ENCODE measurements around the gene CDK2.
A peak's percentile ranks its signal among the peaks of the same experiment; 100 is the strongest.
"Not testable (repeated sequence)": the region's sequence is repeated elsewhere in the genome, so short reads cannot be mapped to it uniquely, and the experiment has no call there.

CDK2 gene

DNA sequence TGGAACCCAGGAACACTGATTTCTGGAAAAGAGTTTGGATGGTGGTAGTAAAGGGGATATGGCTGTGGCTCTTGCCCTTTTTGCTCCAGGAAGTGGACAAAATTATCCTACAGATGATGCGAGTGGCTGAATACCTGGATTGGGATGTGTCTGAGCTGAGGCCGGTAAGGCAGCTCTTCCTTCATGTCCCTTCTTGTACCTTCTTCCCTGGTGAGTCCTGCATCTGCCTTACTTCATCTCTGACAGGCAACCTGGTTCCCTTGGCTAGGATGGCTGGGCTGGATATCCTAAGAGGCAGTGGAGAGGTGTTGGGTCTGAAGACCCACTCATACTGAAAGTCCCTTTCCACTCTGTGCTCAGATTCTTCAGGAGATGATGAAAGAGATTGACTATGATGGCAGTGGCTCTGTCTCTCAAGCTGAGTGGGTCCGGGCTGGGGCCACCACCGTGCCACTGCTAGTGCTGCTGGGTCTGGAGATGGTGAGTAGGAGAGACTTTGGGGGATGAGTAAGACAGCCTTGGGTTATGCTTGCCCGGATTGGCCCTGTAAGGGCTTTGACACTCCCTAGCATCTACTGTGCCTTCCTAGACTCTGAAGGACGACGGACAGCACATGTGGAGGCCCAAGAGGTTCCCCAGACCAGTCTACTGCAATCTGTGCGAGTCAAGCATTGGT is 27.7 kb upstream of the CDK2 start:
- no peak for DNase-seq

DNA sequence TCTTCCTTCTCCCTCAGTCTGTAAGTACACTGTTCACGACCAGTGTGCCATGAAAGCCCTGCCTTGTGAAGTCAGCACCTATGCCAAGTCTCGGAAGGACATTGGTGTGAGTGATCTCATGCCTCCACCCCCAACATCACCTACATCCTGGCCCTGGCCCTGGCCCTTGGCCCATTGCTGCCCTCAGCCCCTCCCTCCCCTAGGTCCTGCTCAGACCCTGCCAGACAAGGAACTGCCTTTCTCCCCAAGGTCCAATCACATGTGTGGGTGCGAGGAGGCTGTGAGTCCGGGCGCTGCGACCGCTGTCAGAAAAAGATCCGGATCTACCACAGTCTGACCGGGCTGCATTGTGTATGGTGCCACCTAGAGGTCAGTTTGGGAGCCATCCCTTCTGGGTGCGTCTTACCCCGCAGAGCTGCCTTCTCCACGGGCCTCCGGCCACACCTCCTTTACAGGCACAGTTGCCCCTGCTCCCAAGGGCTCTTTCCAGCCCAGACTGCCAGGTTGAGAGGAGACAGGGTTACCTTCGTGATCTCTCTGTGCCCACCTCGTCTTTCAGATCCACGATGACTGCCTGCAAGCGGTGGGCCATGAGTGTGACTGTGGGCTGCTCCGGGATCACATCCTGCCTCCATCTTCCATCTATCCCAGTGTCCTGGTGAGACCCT is 26.4 kb upstream of the CDK2 start:
- peak; percentile 74 for DNase-seq

DNA sequence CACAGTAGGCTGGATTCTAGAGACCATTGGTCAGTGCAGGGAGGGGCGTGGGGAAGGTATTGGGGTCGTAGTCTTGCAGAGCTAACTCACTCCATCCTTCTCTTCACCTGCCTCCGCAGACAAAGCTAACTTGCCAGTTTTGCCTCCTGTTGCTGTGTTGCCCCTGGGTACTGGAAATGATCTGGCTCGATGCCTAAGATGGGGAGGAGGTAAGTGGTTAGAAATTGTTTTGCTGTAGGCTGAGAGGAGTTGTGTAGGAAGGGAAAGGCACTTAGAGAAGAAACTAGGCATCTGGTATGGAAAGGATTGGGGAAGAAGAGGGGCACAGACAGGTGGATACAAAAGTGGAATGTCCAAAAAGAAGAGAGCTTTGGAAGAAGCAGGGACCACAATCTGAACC is 24.6 kb upstream of the CDK2 start:
- no peak for DNase-seq

DNA sequence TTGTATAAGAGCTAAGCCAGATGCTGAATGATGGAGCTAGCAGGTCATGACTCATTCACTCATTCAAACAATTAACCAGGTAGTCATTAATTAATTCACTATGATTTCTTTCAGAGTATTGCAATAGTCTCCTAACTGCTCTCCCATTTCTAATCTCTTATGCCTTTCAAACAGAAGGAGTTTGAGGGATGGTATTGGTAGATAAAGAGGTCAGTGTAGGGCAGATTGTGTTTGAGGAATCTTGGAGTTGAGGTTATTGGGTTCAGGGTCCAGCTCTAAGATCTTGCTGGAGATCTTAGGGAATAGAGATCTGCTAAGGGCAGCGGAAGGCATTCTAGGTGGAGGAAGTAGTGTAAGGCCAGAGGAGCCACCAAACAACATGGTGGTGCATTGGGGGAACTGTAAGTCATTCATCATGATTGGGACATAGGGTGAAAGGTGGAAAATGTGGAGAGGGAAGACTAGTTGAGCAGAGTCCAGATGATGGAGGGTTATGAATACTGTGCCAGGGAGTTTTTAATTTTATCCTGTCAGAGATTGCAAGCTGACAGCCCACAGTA is 24.0 kb upstream of the CDK2 start:
- DNase-seq, result no peak

DNA sequence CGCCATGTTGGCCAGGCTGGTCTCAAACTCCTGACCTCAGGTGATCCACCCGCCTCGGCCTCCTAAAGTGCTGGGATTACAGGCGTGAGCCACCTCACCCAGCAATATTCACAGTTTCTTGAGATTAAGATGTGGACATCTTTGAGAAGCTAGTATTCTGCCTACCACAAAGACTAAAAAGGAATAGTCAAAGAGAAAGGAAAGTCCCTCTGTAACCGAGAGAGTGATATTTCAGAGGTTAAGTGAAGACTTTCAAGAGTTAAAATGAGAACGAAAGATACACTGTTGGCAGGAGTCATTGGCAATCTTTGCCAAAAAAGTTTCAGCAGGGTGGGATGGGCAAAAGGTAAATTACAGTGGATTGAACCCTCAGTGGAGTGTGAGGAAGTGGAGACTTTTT is 20.1 kb upstream of the CDK2 start:
- DNase-seq, result no peak

DNA sequence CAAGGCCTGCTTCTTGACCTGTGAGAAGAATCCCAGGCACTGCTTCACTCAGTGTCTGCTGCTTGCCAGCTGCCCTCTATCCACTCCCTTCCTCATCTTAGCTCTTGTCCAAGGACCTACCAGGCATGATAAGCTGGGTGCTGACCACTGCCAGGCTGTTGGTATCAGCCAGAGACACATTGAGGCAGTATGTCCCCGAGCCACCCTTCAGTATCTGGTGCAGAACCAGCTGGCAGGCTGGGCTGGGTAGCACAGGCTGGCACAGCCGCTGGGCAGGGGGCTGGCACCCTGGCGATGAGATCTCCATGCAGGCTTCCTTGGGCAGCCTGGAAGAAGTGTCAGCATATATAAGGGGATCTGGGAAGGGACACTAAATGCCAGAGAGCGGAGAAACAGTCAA is 11.3 kb upstream of the CDK2 start:
- no peak for DNase-seq

DNA sequence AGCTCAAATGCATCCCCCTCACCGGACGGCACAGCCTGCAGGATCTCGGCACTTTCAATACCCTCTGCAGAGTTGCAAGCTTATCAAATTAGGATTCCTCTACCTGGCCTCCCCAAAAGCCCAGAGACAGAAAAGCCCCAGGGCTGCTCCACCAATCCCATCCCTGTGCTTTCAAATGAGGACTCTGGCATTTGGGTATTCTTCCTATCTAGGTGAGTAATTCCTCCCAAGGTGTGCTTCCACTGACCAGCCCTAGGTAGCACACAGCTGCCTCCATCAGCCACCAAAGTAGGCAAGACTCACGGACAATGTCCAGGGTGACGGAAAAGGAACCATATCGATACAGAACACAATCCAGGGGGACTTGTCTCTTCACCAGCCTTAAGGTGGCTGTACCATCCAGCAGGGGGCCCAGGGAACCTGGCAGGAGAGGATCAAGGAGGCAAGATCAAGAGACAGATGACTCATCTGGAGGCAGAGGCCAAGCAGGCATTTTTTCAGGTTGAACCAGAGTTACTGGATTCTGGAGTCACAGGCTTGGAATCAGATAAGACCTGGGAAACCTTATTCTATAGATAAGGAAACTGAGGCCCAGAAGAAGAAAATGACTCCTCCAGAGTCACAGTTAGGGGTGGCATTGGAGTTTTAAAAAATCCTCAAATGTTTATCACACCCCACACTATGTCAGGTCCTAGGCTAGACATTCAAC is 10.7 kb upstream of the CDK2 start:
- no peak for DNase-seq

DNA sequence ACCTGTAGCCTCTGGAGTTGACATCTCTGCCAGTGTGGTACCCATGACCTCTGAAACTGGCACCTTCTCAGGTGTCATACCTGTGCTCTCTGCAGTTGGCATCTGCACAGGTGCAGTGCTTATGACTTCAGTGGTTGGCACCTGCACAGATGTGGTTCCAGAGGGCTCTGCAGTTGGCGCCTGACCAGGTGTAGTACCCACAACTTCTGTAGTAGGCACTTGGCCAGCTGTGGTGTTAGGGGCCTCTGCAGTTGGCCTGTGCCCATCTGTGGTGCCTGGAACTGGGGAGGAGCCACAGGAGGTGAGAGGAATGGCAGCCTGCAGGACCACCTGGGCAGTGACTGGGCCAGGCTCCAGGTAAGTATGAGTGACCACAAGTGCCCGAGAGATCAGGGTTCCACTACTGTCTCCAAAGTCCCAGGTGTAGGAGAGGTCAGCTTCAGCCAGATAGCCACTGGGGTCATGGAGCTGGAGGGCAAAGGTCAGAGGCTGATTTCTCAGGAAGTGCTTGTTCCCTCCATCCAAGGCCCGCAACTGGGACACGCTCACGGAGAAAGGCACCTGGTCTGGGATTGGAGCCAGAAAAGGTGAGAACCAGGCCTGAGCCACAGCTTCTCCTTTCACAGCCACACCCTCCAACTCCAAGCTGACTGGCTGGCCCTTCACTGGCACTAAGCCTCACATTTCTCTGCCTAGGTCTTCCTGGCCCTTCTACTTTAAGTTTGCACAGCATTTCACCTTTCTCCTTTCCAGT is 9.3 kb upstream of the CDK2 start:
- DNase-seq, result no peak

DNA sequence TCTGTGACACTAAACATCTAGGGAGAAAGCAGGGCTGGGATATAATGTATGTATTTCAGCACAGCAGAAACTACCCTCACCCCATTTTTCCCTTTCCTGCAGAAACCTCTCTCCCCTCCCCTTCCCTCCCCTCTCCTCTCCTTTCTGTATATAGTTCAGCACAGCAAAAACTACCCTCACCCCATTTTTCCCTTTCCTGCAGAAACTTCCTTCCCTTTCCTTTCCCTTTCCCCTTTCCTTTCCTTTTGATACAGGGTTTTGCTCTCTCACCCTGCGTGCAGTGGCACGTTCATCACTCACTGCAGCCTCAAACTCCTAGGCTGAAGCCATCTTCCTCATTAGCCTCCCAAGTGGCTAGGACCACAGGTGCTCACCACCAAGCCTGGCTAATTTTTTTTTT is 2.9 kb upstream of the CDK2 start:
- DNase-seq, result no peak

DNA sequence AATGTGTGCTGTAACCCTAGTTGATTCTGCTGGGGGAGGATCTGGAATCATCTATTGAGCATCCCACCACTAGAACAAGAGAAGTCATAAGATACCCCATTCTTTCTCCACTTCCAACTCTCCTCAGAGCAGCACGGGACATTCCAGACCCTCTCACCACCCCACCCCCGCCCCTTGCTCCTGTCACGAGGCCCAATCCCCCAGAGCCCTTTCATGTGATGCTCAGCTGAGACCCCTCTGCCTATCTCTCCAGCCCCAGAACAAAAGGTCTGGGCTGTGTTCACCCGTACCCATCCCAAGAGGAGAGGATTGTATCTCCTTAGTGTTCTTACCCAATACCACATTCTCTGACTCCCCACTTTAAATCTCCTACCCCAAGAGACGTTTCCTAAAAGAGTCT is 1.4 kb upstream of the CDK2 start:
- no peak for DNase-seq

DNA sequence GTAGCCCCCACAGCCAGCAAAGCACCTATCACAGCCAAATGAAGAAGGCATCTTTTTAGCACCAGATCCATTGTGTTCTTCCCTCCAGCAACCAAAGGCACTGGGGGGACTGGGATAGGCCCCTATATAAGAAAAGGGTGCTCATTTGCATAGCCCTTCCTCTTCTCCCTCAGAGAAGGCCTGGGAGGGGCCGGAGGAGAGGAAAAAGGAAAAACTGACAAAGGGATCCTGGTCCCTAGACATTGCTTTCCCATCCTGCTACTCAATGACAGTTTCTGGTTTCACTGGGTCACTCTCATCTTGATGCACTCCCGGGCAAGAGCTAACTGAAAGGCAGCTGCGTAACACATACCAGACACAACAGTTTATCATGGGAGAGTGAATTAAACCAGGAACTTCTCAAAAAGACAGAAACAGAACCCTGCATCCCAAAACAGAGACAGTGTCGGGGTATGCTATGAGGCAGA is 656 bp upstream of the CDK2 start, which contains the start of gene PMEL:
TSS of gene PMEL (minus strand) at position 102 of the 467 bp plus-strand sequence. CDS start at position 71, 31 bp downstream.
- DNase-seq, result no peak

DNA sequence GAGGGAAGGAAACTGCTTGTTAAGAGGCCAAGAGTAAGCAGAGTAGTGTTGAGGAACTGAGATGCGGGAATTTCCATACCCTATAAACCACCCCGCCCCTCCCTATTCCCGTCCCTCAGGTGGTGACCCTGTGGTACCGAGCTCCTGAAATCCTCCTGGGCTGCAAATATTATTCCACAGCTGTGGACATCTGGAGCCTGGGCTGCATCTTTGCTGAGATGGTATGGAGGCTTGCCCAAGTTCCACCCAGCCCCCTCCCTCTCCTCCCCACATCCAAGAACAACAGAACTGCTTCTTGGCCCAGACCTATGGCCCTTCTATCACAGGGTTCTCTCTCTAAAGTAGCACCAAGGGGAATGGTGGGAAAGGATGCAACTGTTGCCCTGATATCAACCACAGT is 2.7 kb downstream of the CDK2 start:
- no peak for DNase-seq

DNA sequence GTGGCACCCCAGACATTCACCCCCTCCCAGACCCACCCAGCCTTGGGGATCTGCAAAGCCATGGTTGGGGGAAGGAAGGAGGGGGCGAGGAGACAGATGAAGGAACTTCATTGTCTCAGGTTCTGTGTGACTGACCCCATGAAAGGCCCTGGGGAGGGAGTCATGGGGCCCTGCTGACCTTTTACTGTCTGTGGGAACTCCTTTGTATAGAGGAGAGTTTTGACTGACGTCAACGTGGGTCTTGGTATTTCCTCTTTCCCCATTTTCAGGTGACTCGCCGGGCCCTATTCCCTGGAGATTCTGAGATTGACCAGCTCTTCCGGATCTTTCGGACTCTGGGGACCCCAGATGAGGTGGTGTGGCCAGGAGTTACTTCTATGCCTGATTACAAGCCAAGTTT is 4.1 kb downstream of the CDK2 start:
- DNase-seq, result no peak

DNA sequence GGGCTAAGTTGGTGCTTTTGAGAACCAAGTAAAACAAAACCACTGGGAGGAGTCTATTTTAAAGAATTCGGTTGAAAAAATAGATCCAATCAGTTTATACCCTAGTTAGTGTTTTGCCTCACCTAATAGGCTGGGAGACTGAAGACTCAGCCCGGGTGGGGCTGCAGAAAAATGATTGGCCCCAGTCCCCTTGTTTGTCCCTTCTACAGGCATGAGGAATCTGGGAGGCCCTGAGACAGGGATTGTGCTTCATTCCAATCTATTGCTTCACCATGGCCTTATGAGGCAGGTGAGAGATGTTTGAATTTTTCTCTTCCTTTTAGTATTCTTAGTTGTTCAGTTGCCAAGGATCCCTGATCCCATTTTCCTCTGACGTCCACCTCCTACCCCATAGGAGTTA is 5.4 kb downstream of the CDK2 start:
- DNase-seq, result no peak

DNA sequence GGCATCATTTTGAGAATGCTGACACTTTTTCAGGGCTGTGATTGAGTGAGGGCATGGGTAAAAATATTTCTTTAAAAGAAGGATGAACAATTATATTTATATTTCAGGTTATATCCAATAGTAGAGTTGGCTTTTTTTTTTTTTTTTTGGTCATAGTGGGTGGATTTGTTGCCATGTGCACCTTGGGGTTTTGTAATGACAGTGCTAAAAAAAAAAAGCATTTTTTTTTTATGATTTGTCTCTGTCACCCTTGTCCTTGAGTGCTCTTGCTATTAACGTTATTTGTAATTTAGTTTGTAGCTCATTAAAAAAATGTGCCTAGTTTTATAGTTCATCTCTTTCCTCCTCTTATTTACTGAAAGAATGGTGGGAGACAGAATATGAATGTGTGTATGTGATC is 5.8 kb downstream of the CDK2 start:
- DNase-seq, result no peak

DNA sequence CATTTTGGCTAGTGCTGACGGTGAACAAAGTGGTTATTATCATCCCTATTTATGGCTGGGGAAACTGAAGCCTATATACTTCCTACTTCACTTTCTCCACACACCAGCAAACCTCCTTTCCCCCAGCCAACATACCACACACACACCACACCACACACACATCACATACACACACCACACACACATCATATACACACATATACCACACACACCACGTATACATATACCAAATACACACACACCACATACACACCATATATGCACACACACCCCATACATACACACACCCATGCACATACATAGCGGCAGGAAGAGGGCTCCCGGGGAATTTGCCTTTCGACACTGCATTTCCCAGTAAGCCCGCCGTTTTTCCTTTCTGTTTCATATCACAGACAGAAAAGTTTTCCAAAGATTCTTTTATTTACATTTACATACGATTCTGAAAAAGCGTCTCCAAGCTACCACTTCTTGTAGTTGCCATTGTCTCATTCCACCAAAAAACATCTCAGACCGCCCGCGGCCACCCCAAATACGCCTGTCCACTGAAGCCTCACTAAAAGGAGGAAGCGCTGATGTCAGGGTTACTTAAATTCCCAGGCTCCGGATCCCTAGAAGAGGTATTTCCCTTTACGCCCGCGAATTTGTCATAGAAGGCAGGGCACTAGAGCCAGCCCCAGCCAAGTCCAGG is 6.4 kb downstream of the CDK2 start:
- no peak for DNase-seq

DNA sequence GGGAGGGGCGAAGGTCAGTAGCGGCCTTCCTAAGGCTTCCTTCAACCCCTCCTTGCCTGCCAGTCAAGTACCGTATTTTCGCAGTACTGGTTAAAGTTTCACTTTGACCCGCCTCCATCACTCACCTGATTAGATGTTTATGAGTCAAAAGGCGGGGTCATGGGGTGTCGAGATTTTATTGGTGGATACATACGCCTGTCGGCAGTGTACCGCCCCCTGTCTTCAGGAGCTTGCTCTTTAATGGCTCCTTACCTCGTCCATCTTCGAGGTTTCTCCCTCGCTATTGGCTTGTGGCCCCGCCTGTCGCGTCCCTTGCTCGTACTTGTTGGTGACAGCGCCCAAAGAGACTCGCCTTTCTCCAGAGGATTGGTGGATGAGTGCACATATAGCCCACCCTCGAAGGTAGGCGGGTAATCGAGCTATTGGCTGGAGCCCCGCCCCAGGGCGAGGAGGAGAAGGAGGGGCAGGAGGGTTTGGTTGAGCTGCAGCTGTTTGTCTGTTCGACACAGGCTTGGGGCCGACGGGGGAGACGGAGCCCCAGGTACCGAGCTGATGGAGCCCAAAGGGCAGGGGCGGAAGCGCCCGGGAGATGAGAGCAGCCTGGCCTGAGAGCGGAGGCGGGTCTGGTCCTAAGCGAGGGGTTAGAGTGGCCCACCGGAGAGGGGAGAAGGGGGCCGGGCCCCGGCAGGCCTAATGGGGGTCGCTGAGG is 7.1 kb downstream of the CDK2 start, which contains the start of gene RAB5B:
TSS of gene RAB5B (plus strand) at position 480 of the 709 bp plus-strand sequence. CDS start 12,883 bp downstream, outside the sequence.
- peak; percentile 100 for DNase-seq

DNA sequence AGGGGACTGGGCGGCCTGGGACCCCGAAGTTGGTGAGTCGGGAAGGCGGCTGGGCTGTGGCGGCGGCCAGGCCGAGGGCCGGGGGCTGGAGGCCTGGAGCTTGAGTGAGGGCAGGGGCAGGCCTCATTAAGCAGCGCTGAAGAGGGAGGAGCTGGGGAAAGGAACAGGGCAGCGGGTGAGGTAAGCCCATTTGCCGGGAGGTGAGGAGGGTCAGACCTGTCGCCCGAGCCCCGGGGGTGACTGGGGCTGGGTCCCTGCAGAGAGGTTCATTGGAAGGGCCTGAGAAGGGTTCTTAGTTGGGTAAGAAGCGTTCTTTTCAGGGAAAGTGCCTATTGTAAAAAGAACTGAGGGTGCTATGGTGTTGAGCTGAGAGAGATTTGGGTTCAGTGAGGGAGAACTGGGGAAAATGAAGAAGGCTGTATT is 7.7 kb downstream of the CDK2 start:
- DNase-seq, result peak; percentile 33

DNA sequence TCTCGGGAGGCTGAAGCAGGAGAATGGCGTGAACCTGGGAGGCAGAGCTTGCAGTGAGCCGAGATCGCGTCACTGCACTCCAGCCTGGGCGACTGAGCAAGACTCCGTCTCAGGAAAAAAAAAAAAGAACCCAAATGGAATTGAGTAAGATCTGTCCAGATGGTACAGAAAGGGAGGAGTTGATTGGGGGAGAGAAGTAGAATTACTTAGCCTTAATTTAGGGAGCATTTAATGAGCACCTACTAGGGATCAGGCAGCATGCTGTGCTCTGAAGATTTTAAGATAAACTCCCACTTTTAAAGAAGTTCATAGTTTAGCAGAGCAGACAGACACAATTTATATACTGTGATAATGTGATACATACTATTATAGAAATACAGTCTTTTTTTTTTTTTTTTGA is 11.8 kb downstream of the CDK2 start:
- DNase-seq, result no peak

DNA sequence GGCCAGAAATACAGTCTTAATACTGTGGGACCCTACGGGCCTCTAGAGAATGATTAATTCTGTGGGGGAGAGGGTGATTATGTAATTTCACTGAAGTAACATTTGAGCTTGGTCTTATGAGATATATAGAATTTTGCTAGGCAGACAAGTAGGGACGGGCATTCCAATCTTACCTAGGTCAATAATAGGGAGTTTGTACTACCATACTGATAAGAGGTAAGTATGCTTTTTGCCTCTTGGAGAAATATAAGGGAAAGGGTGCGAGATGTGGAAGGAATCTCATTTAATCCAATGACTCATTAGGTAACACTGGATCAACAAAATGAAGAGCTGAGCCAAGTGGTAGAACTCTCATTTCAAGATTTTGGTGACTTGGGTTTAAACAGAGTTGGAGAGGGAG is 12.4 kb downstream of the CDK2 start:
- no peak for DNase-seq

DNA sequence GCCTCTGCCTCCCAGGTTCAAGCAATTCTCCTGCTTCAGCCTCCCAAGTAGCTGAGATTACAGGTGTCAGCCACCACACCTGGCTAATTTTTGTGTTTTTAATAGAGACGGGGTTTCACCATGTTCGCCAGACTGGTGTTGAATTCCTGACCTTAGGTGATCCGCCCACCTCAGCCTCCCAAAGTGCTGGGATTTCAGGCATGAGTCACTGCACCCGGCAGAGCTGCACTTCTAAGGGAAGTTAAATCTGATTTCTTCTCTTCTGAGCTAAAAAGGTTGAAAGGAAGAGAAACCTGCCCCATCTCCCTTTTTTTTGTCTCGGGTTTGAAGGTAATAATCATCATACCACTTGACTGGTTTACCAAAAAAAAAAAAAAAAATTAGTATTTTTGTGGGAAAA is 15.3 kb downstream of the CDK2 start:
- not testable (repeated sequence) for DNase-seq

All from NCI-H2171 treated with DMSO at 0.1 percent for 48 hours (cell line).